Measurements from ENCODE around the gene USP48.
"Not testable (repeated sequence)": the region's sequence is repeated elsewhere in the genome, so short reads cannot be mapped to it uniquely, and the experiment has no call there.

USP48 gene

DNA sequence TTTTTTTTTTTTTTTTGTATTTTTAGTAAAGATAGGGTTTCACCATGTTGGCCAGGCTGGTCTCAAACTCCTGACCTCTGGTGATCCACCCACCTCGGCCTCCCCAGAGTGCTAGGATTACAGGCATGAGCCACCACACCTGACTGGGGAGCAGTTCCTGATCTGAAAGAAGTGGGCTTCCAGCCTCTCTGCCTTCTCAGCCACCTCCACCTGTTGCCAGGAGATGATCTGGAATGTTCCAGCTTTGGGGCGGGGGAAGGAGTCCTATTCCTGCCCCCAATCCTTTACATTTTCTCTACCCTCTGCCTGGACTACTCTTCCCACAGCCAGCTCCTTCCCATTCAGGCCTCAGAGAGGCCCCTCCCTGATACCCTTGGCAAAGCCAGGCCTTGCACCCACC, 141.9 kb downstream of the USP48 start:
- no peak overlapping the region for H3K4me3 ChIP-seq (ENCODE audit: low read depth, low read length)

DNA sequence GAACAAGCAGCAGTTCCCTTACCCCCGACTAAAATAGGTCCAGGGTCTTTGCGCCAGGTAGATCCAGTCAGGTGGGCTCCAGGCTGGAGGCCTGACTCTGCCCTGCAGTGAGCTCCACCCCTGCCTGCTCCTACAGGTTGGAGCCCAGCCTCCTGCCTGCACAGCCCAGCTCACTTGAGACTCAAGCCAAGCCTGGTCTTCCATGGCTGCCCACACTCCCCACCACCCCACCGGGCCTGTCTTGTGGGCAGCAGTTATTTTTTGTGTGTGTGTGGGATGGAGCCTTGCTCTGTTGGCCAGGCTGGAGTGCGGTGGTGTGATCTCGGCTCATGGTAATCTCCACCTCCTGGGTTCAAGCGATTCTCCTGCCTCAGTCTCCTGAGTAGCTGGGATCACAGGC, 142.3 kb downstream of the USP48 start:
- H3K4me3 ChIP-seq (ENCODE audit: low read depth, low read length): no peak overlapping the region

DNA sequence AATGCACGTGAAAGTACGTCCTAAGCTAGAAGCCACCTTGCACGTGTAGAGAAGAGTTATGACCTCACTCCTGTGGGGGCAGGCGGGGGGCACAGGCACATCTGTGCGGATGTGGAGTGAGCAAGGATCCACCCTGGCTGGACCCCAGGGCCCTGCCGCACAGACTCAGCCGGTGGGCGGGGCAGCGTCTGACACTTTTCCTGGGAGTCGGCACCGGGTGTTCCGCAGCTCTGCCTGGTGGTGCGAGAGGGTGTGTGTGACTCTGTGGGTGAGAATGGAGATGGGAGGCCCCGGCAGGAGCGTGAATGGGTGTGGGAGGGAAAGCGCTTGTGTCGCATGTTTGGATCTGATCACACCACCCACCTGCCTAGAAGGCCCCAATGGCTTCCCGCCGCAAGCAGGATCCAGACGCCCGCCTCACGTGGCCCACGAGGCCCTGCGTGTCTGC, 143.3 kb downstream of the USP48 start:
- H3K4me3 ChIP-seq (ENCODE audit: low read depth, low read length): no peak overlapping the region

DNA sequence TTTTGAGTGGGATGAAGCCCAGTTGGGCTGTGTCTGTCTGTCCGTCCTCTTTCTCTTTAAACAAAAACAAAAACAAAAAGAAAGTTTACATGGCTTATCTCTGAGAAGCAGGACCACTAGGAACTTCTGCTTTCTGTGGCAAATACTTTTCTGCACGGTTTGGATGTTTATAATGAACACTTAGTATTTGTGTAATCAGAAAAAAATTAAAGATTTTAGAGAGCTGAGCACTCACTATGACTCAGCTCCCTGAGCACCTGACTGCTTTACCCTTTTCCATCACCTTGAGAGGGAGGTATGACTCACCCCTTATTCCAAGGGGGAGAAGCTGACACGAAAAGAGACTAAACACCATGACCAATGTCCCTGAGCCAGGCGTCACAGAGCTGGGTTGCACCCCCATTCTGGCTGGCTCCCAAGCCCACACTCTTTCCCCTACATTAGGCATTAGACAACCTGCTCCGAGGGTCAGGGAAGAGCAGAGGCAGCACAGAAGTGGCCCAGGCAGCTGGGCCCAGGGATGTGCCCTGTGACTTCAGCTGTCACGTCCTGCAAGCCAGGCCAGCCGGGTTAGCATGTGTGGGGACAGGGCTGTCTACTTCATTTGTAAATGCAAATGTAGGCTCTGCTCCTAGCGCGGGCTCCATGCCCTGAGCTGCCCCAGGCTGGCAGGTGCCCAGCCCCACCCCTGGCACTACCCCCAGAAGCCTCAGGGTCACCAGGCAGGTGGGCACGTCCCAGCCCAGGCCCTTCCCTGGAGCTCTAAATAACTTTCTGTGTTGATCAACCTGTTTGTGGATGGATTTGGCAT, 144.2 kb downstream of the USP48 start:
- H3K4me3 ChIP-seq (ENCODE audit: low read depth, low read length): no peak overlapping the region

DNA sequence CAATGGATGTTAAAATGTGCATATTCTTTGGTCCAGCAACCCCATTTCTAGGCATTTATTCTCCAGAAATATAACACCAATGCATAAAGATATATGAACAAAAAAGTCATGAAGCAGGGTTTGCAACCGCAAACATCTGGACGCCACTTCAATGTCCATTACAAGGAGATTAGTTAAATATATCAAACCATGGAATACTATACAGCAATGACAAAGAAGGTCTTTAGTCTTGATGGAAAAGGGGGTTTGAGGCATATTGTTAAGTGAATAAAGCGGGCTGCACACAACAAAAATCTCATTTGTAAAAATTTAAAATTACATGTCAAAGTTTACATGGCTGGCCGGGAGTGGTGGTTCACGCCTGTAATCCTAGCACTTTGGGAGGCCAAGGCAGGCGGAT, 145.4 kb downstream of the USP48 start:
- H3K4me3 ChIP-seq (ENCODE audit: low read depth, low read length): no peak overlapping the region

DNA sequence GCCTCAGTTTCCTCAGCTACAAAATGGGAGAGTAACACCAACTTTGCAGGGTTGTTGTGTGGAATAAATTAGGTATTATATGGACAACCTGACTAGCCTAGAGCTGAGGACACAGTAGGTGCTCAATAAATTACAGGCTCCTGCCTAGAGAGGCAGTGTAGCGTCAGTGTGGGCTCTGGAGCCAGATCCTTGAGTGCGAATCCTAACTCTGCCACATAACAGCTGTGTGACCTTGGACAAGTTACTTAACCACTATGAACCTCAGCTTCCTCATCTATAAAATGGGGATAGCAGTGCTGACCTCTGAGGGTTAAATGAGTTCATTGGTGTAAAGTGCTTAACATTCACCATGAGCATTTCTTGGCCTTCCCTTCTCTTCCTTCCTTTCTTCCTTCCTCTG, 146.9 kb downstream of the USP48 start:
- no peak overlapping the region for H3K4me3 ChIP-seq (ENCODE audit: low read depth, low read length)

DNA sequence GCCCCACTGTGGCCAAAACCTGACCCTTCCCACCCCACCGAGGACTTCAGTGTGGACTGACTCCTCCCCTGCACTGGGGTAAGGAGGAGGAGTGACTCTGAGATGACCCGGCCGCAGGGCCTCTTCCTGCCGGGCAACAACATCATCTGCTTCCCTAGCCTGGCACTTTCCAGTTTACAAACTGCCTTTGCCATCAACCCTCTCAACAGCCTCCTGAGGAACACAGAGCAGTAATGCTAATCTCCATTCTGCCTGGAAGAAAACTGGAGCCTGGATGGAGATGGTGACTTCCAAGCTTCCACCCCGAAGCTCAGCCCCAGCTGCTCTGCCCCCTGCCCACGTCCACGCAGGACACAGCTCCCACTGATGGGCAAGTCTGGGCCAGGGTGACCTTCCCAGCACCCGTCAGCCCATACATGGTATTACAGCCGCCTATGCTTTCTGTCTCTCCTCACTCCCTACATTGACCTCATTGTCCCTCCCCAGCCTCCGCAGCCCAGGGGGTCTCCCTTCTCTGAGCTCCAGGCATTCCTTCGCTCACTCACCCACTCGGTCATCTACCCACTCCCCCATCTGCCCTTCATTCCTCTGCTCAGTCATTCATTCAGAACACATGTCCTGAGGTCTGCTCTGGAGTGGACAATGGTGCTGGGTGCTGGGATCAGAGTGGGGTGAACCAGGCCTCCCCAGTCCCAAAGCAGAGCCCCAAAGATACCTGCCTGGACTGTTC, 148.0 kb downstream of the USP48 start:
- no peak overlapping the region for H3K4me3 ChIP-seq (ENCODE audit: low read depth, low read length)

DNA sequence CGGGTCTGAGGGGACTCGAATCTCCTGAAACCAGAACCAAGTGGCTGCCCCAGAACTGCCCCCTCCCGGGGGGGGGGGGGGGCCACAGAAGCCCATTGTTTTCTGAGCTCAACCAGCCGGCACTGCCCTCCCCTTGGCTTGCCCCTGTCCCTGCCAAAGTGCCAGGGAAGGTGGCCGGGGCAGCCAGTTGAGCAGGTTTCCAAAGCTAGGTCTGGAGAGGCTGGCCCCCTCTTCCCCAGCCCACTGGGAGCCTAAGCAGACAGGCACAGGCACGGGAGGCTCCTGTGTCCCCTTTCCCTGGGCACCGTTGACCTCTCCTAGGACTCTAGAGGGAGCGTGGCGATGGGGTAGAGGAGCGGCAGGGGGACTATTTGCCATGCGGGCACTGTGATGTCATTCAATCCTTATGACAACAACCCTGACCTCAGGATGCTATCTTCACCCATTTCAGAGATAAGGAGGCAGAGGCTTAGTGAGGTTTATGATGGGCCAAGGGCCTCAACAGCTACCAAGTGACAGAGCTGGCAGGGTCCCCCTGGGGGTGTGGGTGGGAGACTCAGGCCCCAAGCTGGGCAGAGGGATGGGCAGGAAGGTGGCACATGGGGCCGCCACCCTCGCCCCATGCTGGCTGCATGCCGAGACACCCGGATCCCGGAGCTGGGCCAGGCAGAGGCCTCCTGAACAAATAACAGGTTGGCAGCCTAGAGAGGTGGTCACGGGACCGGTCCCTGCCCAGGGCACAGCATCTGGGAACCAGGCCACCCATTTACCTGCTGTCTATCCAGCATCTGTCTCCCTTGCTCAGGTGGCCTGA, 148.8 kb downstream of the USP48 start:
- H3K4me3 ChIP-seq (ENCODE audit: low read depth, low read length): no peak overlapping the region

DNA sequence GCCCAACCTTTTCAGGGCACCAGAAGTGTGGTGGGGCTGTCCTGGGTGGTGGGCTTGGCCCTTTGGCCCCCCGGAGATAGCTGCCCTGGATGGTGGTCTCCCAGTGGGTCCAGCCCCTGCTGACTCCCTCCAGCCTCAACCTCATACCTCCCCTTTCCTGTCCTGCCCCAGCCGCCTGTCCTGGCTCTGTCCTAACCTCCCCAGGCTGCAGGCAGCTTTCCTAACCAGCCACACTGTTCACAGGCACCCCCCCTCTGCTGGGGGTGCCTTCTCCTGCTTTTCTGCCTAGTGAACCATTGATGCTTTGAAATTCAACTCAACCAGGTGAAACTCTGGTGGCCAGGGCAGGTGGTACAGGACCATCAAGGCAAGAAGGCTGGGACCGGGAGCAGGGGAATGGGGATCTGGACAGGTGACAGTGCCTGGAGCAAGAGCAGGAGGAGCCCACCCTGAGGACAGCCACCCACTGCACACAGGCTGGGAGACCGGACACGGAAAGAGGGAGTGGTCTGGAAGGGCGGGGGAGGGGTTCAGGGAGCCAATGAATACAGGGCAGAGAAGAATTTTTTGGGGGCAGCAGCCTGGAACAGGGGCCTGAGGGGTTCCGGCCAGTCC, 149.7 kb downstream of the USP48 start:
- no peak overlapping the region for H3K4me3 ChIP-seq (ENCODE audit: low read depth, low read length)

DNA sequence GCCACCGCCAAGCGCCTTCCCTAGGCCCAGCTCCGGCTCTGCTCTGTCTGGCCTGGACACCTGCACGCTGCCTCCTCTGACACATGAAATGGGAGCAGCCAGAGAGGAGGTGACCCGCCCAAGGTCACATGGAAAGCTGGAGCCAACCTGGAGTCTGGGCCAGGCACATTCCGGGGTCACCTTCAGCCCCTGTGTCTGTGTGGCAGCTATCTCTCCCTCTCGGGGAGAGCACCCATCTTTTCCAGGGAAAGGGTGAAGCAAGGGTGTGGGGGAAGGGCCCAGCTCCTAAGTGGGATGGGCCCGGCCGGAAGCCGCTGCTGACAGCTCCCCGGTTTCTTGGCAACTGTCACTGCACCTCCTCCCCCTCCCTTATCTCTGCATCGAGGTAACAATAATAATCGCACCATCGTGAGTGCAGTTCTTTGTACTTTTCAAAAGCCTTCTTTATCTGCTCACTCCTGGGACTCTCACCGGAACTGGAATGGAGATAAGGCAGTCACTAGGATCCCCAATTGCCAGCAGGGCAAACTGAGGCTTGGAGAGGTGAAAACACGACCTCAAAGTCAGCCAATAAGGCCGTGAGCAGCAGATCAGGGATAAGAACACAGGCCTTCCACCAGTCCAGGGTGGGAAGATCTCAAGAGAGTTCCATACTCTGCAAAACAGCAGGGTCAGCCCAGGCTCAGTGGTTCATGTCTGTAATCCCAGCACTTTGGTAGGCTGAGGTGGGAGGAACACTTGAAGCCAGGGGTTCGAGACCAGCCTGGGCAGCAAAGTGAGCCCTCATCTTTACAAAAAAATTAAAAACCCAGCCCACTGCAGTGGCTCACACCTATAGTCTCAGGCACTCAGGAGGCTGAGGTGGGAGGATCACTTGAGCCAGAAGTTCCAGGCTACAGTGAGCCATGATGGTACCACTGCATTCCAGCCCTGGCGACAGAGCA, 150.7 kb downstream of the USP48 start:
- H3K4me3 ChIP-seq (ENCODE audit: low read depth, low read length): no peak overlapping the region

DNA sequence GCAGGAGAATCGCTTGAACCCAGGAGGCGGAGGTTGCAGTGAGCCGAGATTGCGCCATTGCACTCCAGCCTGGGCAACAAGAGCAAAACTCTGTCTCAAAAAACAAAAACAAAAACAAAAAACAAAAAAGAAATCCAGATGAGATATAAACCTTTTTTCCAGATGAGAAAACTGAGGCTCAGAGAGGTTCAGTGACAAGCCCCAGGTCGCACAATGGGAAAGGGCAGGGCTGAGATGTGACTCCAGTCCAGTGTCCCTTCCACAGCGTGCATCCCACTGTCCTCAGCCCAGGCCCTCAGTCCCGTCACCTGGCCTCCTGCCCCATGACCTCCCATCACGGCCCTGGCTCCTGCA, 151.4 kb downstream of the USP48 start:
- not testable (repeated sequence) for H3K4me3 ChIP-seq (ENCODE audit: low read depth, low read length)

DNA sequence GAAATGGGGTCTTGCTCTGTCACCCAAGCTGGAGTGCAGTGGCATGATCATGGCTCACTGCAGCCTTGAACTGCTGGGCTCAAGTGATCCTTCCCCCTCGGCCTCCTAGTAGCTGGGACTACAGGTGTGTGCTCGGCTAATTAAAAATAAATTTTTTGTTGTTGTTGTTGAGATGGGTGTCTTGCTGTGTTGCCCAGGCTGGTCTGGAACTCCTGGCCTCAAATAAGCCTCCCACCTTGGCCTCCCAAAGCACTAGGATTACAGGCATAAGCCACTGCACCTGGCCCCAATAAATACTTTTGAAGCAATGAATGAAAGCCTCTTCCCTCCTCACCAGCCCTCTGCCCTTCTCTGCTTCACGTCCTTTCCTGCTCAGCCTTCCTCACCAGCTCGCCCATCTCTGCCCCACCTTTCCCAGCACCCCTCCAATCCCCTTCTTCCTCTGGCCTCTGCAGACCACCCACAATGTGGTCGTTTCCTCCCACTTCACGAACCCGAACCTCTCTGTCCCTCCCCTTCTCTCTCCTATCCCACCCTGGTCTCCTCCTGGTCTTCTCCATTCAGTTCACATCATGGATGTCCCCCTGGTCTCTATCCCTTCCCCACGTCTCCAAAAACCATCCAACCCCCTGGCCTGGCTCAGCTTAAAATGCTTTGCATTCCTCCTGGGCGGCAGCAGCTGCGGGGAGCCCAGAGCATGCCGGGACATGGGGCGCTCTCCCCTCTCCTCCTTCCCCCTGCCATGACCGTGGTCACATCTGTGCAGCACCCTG, 152.2 kb downstream of the USP48 start:
- no peak overlapping the region for H3K4me3 ChIP-seq (ENCODE audit: low read depth, low read length)

DNA sequence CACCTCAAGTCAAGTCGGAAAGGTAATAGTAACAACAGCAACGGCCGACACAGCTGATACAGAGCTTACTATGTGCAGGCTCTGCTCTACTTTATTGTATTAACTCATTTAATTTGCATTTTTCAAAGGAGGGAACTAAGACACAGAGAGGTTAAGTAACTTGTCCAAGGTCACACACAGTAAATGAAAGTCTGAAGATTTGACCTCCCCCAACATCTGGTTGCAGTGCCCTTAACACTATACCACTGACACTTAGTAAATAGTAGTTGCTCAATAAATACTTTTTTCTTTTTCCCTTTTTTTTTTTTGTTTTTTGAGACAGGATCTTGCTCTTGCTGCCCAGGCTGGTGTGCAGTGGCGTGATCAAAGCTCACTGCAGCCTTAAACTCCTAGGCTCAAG, 153.0 kb downstream of the USP48 start:
- H3K4me3 ChIP-seq (ENCODE audit: low read depth, low read length): no peak overlapping the region

DNA sequence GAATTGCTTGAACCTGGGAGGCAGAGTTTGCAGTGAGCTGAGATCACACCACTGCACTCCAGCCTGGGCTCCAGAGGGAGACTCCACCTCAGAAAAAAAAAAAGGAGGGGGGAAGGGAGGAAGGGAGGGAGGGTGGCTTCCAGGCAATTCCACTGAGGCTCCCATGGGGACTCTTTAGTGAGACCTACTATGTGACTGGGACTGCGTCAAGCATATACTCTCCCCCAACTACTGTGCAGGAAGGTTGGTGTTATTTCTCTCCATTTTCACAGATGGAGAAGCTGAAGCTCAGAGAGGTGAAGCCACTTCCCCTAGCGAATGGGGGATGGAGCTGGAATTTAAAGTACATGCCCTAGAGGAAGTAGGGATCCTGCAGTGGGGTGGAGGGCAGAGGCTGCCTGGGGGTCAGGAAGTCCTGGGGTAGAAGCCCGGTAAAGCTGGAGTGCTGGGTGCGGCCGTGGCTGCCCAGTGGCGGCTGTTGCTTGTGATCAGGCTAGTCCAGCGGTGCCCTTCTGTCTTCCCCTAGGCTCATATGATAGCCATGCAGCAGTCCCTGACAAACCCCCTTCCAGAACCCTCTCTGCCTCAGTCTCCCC, 154.1 kb downstream of the USP48 start:
- H3K4me3 ChIP-seq (ENCODE audit: low read depth, low read length): no peak overlapping the region
